HEK293 (cell line): ENCODE results near the gene TRIM8.

ENCODE experiments used
- BCL11B ChIP-seq: fragments of 450-650 bp; formaldehyde crosslinking; IDR thresholded peaks from 2 replicates; pipeline ENCODE4 v1.5.1; 2016; ENCODE audit warnings: low read depth, missing biosample characterization, missing genetic modification characterization
- GFI1B ChIP-seq: fragments of 450-650 bp; formaldehyde crosslinking; IDR thresholded peaks from 2 replicates; pipeline ENCODE4 v1.5.1; 2016; ENCODE audit warnings: missing biosample characterization, missing genetic modification characterization
- GLI4 ChIP-seq: fragments of 450-650 bp; formaldehyde crosslinking; IDR thresholded peaks from 2 replicates; pipeline ENCODE4 v1.5.1; 2016; ENCODE audit warnings: missing biosample characterization, missing genetic modification characterization
- GLIS2 ChIP-seq: fragments of 450-650 bp; formaldehyde crosslinking; IDR thresholded peaks from 2 replicates; pipeline ENCODE4 v1.5.1; 2016; ENCODE audit warnings: missing biosample characterization, missing genetic modification characterization
- IKZF3 ChIP-seq: fragments of 450-650 bp; IDR thresholded peaks from 2 replicates; pipeline ENCODE4 v1.5.0; 2018; ENCODE audit warnings: missing biosample characterization, mild to moderate bottlenecking, missing genetic modification characterization, moderate library complexity
- KLF8 ChIP-seq: fragments of 450-650 bp; formaldehyde crosslinking; IDR thresholded peaks from 2 replicates; pipeline ENCODE4 v1.5.1; 2016; ENCODE audit warnings: missing biosample characterization, missing genetic modification characterization
- SP2 ChIP-seq: fragments of 450-650 bp; formaldehyde crosslinking; IDR thresholded peaks from 2 replicates; pipeline ENCODE4 v1.5.1; 2016; ENCODE audit warnings: missing biosample characterization, missing genetic modification characterization
- SP7 ChIP-seq: fragments of 450-650 bp; formaldehyde crosslinking; IDR thresholded peaks from 2 replicates; pipeline ENCODE4 v1.5.1; 2016; ENCODE audit warnings: missing biosample characterization, missing genetic modification characterization
- TRIM28 ChIP-seq: IDR thresholded peaks from 2 replicates; pipeline ENCODE4 v1.6.1; 2011; ENCODE audit warnings: low read length, control low read depth, borderline replicate concordance
- ZBTB1 ChIP-seq: fragments of 450-650 bp; formaldehyde crosslinking; IDR thresholded peaks from 2 replicates; pipeline ENCODE4 v1.5.1; 2016; ENCODE audit warnings: missing biosample characterization, missing genetic modification characterization
- ZEB2 ChIP-seq: fragments of 450-650 bp; formaldehyde crosslinking; IDR thresholded peaks from 2 replicates; pipeline ENCODE4 v1.5.1; 2016; ENCODE audit warnings: missing biosample characterization, missing genetic modification characterization
- ZNF132 ChIP-seq: fragments of 450-650 bp; formaldehyde crosslinking; IDR thresholded peaks from 2 replicates; pipeline ENCODE4 v1.5.1; 2017; ENCODE audit warnings: missing biosample characterization, missing genetic modification characterization, borderline replicate concordance
- ZNF157 ChIP-seq: fragments of 450-650 bp; formaldehyde crosslinking; IDR thresholded peaks from 2 replicates; pipeline ENCODE4 v1.5.1; 2016; ENCODE audit warnings: missing biosample characterization, missing genetic modification characterization
- ZNF366 ChIP-seq: fragments of 450-650 bp; formaldehyde crosslinking; conservative IDR thresholded peaks from 2 replicates; pipeline ENCODE4 v1.5.1; 2016; ENCODE audit warnings: missing biosample characterization, missing genetic modification characterization
- ZNF707 ChIP-seq: fragments of 450-650 bp; formaldehyde crosslinking; IDR thresholded peaks from 2 replicates; pipeline ENCODE4 v1.5.1; 2016; ENCODE audit warnings: missing biosample characterization, missing genetic modification characterization
- ZSCAN16 ChIP-seq: fragments of 450-650 bp; formaldehyde crosslinking; IDR thresholded peaks from 2 replicates; pipeline ENCODE4 v1.5.1; 2016; ENCODE audit warnings: missing biosample characterization, missing genetic modification characterization
- TF ChIP-seq, protein P1 (sequence below): fragments of 450-650 bp; formaldehyde crosslinking; IDR thresholded peaks from 2 replicates; pipeline ENCODE4 v1.5.1; 2016; ENCODE audit warnings: missing biosample characterization, missing genetic modification characterization
- TF ChIP-seq, protein P2 (sequence below): fragments of 450-650 bp; formaldehyde crosslinking; IDR thresholded peaks from 2 replicates; pipeline ENCODE4; 2016; ENCODE audit warnings: missing biosample characterization, missing genetic modification characterization
- TF ChIP-seq, protein P3 (sequence below): fragments of 450-650 bp; formaldehyde crosslinking; IDR thresholded peaks from 2 replicates; pipeline ENCODE4 v1.5.1; 2016; ENCODE audit warnings: missing biosample characterization, missing genetic modification characterization, borderline replicate concordance
- TF ChIP-seq, protein P4 (sequence below): fragments of 450-650 bp; formaldehyde crosslinking; IDR thresholded peaks from 2 replicates; pipeline ENCODE4 v1.5.1; 2016; ENCODE audit warnings: missing biosample characterization, missing genetic modification characterization
- TF ChIP-seq, protein P5 (sequence below): fragments of 450-650 bp; formaldehyde crosslinking; IDR thresholded peaks from 2 replicates; pipeline ENCODE4 v1.5.1; 2017; ENCODE audit warnings: missing biosample characterization, missing genetic modification characterization
- TF ChIP-seq, protein P6 (sequence below): fragments of 450-650 bp; formaldehyde crosslinking; IDR thresholded peaks from 2 replicates; pipeline ENCODE4 v1.5.1; 2016; ENCODE audit warnings: missing biosample characterization, missing genetic modification characterization, borderline replicate concordance
- TF ChIP-seq, protein P7 (sequence below): fragments of 450-650 bp; formaldehyde crosslinking; IDR thresholded peaks from 2 replicates; pipeline ENCODE4 v1.5.1; 2016; ENCODE audit warnings: missing biosample characterization, missing genetic modification characterization

TRIM8 gene

DNA sequence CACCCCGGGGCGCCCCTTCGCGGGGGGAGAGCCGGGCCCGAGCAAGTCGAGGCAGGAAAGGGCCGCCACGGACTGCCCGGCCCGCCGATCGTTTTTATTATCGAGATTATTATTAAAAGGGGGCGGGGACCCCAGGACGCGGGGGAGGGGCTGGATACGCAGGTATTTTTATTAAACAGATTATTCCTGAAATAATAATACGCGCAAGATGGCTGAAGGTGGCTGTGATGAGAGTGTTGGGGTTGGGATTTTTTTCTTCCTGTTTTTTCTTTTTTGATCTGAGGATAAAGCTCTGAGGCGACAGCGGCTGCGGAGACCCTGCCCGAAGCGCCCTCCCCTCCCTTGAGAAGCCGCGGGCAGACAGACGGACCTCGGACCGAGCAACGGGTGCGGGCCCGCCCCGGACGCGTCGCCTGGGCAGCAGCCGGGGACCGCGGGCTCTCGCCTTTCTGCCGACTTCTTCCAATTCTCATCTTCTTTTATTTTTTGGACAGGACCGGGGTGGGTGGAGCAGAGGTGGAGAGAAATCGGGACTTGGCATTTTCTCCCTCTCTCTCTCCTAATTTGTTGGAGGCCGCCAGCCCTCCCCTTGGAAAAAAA, 1.4 kb upstream of the TRIM8 start (continued):
- TF ChIP-seq, protein P1, sequence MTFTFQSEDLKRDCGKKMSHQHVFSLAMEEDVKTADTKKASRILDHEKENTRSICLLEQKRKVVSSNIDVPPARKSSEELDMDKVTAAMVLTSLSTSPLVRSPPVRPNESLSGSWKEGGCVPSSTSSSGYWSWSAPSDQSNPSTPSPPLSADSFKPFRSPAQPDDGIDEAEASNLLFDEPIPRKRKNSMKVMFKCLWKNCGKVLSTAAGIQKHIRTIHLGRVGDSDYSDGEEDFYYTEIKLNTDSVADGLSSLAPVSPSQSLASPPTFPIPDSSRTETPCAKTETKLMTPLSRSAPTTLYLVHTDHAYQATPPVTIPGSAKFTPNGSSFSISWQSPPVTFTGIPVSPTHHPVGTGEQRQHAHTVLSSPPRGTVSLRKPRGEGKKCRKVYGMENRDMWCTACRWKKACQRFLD (tag by site-specific recombination), result no peak
- TF ChIP-seq, protein P2, sequence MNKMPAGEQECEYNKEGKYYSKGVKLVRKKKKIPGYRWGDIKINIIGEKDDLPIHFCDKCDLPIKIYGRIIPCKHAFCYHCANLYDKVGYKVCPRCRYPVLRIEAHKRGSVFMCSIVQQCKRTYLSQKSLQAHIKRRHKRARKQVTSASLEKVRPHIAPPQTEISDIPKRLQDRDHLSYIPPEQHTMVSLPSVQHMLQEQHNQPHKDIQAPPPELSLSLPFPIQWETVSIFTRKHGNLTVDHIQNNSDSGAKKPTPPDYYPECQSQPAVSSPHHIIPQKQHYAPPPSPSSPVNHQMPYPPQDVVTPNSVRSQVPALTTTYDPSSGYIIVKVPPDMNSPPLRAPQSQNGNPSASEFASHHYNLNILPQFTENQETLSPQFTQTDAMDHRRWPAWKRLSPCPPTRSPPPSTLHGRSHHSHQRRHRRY (tag by site-specific recombination), result no peak
- TF ChIP-seq IKZF3 (no peak), ZSCAN16 (tag by site-specific recombination) (no peak), ZBTB1 (tag by site-specific recombination) (no peak), SP2 (peak; percentile 68), ZEB2 (tag by site-specific recombination) (peak; percentile 33), GLI4 (no peak), TRIM28 (no peak), BCL11B (tag by site-specific recombination) (0 out of 2 replicates have a peak, but pooled peaks have one; percentile 35), GLIS2 (tag by site-specific recombination) (no peak), ZNF707 (no peak), KLF8 (tag by site-specific recombination) (peak; percentile 55; the same call in 1 of the 2 replicates), ZNF132 (tag by site-specific recombination) (no peak), ZNF157 (tag by site-specific recombination) (no peak), GFI1B (tag by site-specific recombination) (no peak), ZNF366 (tag by site-specific recombination) (peak; percentile 37; the same call in 1 of the 2 replicates), SP7 (peak; percentile 13; the same call in 1 of the 2 replicates)
- TF ChIP-seq, protein P3, sequence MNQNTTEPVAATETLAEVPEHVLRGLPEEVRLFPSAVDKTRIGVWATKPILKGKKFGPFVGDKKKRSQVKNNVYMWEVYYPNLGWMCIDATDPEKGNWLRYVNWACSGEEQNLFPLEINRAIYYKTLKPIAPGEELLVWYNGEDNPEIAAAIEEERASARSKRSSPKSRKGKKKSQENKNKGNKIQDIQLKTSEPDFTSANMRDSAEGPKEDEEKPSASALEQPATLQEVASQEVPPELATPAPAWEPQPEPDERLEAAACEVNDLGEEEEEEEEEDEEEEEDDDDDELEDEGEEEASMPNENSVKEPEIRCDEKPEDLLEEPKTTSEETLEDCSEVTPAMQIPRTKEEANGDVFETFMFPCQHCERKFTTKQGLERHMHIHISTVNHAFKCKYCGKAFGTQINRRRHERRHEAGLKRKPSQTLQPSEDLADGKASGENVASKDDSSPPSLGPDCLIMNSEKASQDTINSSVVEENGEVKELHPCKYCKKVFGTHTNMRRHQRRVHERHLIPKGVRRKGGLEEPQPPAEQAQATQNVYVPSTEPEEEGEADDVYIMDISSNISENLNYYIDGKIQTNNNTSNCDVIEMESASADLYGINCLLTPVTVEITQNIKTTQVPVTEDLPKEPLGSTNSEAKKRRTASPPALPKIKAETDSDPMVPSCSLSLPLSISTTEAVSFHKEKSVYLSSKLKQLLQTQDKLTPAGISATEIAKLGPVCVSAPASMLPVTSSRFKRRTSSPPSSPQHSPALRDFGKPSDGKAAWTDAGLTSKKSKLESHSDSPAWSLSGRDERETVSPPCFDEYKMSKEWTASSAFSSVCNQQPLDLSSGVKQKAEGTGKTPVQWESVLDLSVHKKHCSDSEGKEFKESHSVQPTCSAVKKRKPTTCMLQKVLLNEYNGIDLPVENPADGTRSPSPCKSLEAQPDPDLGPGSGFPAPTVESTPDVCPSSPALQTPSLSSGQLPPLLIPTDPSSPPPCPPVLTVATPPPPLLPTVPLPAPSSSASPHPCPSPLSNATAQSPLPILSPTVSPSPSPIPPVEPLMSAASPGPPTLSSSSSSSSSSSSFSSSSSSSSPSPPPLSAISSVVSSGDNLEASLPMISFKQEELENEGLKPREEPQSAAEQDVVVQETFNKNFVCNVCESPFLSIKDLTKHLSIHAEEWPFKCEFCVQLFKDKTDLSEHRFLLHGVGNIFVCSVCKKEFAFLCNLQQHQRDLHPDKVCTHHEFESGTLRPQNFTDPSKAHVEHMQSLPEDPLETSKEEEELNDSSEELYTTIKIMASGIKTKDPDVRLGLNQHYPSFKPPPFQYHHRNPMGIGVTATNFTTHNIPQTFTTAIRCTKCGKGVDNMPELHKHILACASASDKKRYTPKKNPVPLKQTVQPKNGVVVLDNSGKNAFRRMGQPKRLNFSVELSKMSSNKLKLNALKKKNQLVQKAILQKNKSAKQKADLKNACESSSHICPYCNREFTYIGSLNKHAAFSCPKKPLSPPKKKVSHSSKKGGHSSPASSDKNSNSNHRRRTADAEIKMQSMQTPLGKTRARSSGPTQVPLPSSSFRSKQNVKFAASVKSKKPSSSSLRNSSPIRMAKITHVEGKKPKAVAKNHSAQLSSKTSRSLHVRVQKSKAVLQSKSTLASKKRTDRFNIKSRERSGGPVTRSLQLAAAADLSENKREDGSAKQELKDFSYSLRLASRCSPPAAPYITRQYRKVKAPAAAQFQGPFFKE (tag by site-specific recombination), result no peak
- TF ChIP-seq, protein P4, sequence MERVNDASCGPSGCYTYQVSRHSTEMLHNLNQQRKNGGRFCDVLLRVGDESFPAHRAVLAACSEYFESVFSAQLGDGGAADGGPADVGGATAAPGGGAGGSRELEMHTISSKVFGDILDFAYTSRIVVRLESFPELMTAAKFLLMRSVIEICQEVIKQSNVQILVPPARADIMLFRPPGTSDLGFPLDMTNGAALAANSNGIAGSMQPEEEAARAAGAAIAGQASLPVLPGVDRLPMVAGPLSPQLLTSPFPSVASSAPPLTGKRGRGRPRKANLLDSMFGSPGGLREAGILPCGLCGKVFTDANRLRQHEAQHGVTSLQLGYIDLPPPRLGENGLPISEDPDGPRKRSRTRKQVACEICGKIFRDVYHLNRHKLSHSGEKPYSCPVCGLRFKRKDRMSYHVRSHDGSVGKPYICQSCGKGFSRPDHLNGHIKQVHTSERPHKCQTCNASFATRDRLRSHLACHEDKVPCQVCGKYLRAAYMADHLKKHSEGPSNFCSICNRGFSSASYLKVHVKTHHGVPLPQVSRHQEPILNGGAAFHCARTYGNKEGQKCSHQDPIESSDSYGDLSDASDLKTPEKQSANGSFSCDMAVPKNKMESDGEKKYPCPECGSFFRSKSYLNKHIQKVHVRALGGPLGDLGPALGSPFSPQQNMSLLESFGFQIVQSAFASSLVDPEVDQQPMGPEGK (tag by site-specific recombination), result peak; percentile 73
- TF ChIP-seq, protein P5, sequence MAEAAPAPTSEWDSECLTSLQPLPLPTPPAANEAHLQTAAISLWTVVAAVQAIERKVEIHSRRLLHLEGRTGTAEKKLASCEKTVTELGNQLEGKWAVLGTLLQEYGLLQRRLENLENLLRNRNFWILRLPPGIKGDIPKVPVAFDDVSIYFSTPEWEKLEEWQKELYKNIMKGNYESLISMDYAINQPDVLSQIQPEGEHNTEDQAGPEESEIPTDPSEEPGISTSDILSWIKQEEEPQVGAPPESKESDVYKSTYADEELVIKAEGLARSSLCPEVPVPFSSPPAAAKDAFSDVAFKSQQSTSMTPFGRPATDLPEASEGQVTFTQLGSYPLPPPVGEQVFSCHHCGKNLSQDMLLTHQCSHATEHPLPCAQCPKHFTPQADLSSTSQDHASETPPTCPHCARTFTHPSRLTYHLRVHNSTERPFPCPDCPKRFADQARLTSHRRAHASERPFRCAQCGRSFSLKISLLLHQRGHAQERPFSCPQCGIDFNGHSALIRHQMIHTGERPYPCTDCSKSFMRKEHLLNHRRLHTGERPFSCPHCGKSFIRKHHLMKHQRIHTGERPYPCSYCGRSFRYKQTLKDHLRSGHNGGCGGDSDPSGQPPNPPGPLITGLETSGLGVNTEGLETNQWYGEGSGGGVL, result no peak
- TF ChIP-seq, protein P6, sequence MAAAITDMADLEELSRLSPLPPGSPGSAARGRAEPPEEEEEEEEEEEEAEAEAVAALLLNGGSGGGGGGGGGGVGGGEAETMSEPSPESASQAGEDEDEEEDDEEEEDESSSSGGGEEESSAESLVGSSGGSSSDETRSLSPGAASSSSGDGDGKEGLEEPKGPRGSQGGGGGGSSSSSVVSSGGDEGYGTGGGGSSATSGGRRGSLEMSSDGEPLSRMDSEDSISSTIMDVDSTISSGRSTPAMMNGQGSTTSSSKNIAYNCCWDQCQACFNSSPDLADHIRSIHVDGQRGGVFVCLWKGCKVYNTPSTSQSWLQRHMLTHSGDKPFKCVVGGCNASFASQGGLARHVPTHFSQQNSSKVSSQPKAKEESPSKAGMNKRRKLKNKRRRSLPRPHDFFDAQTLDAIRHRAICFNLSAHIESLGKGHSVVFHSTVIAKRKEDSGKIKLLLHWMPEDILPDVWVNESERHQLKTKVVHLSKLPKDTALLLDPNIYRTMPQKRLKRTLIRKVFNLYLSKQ (tag by site-specific recombination), result no peak
- TF ChIP-seq, protein P7, sequence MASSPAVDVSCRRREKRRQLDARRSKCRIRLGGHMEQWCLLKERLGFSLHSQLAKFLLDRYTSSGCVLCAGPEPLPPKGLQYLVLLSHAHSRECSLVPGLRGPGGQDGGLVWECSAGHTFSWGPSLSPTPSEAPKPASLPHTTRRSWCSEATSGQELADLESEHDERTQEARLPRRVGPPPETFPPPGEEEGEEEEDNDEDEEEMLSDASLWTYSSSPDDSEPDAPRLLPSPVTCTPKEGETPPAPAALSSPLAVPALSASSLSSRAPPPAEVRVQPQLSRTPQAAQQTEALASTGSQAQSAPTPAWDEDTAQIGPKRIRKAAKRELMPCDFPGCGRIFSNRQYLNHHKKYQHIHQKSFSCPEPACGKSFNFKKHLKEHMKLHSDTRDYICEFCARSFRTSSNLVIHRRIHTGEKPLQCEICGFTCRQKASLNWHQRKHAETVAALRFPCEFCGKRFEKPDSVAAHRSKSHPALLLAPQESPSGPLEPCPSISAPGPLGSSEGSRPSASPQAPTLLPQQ (tag by site-specific recombination), result 0 out of 2 replicates have a peak, but pooled peaks have one; percentile 41
